Activated T-helper 9 cell treated with anti-CD3 and anti-CD28 coated beads, Interleukin-2, amount 50 U/mL, for 16 hours (primary cell): ENCODE results near the gene WFS1.

Experiments used
- DNase-seq: peaks from one replicate; pipeline ENCODE4 v3.0.0-alpha.2; 2020; ENCODE audit warnings: low read depth

WFS1 gene

GRCh38 chr4:6338951-6339817 is 69.5 kb downstream of the WFS1 start:
- DNase-seq: no peak

- no peak for DNase-seq
Measured at GRCh38 chr4:6339818-6340445, 70.3 kb downstream of the WFS1 start.

- no peak for DNase-seq
Measured at GRCh38 chr4:6340446-6341015, 70.9 kb downstream of the WFS1 start.

- DNase-seq: no peak
Measured at GRCh38 chr4:6341696-6342095, 72.0 kb downstream of the WFS1 start.

GRCh38 chr4:6342530-6343293 is 73.1 kb downstream of the WFS1 start:
- DNase-seq: no peak

- no peak for DNase-seq
Measured at GRCh38 chr4:6343939-6344408, 74.3 kb downstream of the WFS1 start.

- no peak for DNase-seq
Measured at GRCh38 chr4:6345096-6345830, 75.6 kb downstream of the WFS1 start.

- DNase-seq: no peak
Measured at GRCh38 chr4:6345866-6346265, 76.2 kb downstream of the WFS1 start.

GRCh38 chr4:6346373-6347110 is 76.9 kb downstream of the WFS1 start:
- DNase-seq: no peak

- DNase-seq: no peak
Measured at GRCh38 chr4:6347511-6348045, 77.9 kb downstream of the WFS1 start.

- no peak for DNase-seq
Measured at GRCh38 chr4:6348408-6348807, 78.8 kb downstream of the WFS1 start.

GRCh38 chr4:6349896-6350603 is 80.4 kb downstream of the WFS1 start:
- DNase-seq: no peak

GRCh38 chr4:6350646-6351045 is 81.0 kb downstream of the WFS1 start:
- DNase-seq: no peak

GRCh38 chr4:6351246-6352000 is 81.8 kb downstream of the WFS1 start:
- DNase-seq: no peak

GRCh38 chr4:6352031-6352692 is 82.5 kb downstream of the WFS1 start:
- no peak for DNase-seq
